Measurements from ENCODE around the gene GOLIM4. TPM values are rescaled to one million over a fixed set of nuclear protein-coding genes. Genes with fewer than 3 reads are reported as not detected.

The GOLIM4 gene
- polyA plus RNA-seq, 6 donors from 2014 or later = 0.32 to 3.3 (median 1.9) TPM

- no peak overlapping the region for H3K4me3 Mint-ChIP-seq
- no peak for DNase-seq
- no peak overlapping the region for H3K27ac Mint-ChIP-seq
- no peaks in the 10 kb centered on the region for H3K9me3 Mint-ChIP-seq
- H3K36me3 Mint-ChIP-seq = no peaks in the 10 kb centered on the region
- peaks cover 0 to 11% (median 0%) of the 10 kb centered on the region in 3 donors for H3K4me1 Mint-ChIP-seq
- no peaks in the 10 kb centered on the region for H3K27me3 Mint-ChIP-seq
- ATAC-seq (ENCODE audit: low read depth in 2 of 2) = no peak
Observed at GRCh38 chr3:168080499-168081170, 15.1 kb downstream of the GOLIM4 start.

- ATAC-seq (ENCODE audit: low read depth in 2 of 2) (no peak), DNase-seq (no peak)
- Mint-ChIP-seq H3K27me3 (no peaks in the 10 kb centered on the region), H3K36me3 (no peaks in the 10 kb centered on the region), H3K27ac (no peak overlapping the region), H3K4me3 (no peak overlapping the region), H3K9me3 (no peaks in the 10 kb centered on the region), H3K4me1 (peaks cover 0 to 11% (median 0%) of the 10 kb centered on the region in 3 donors)
Observed at GRCh38 chr3:168080022-168080421, 15.7 kb downstream of the GOLIM4 start.

- ATAC-seq (ENCODE audit: low read depth in 2 of 2) = no peak
- no peaks in the 10 kb centered on the region for H3K27me3 Mint-ChIP-seq
- H3K9me3 Mint-ChIP-seq = no peaks in the 10 kb centered on the region
- H3K4me3 Mint-ChIP-seq = no peak overlapping the region
- no peaks in the 10 kb centered on the region for H3K4me1 Mint-ChIP-seq
- DNase-seq = no peak
- peak overlapping the region in 1 of 6 donors; percentile 12 for H3K27ac Mint-ChIP-seq
- H3K36me3 Mint-ChIP-seq = no peaks in the 10 kb centered on the region
Observed at GRCh38 chr3:168077091-168077490, 18.6 kb downstream of the GOLIM4 start.

- H3K36me3 Mint-ChIP-seq = no peaks in the 10 kb centered on the region
- H3K27me3 Mint-ChIP-seq = no peaks in the 10 kb centered on the region
- no peaks in the 10 kb centered on the region for H3K9me3 Mint-ChIP-seq
- no peak for ATAC-seq (ENCODE audit: low read depth in 2 of 2)
- no peak for DNase-seq
- H3K4me3 Mint-ChIP-seq = no peak overlapping the region
- no peaks in the 10 kb centered on the region for H3K4me1 Mint-ChIP-seq
- H3K27ac Mint-ChIP-seq = no peak overlapping the region
Observed at GRCh38 chr3:168073842-168074605, 21.7 kb downstream of the GOLIM4 start.

- H3K4me1 Mint-ChIP-seq = peaks cover 0 to under 1% (median 0%) of the 10 kb centered on the region in 3 donors
- H3K4me3 Mint-ChIP-seq = no peak overlapping the region
- H3K27me3 Mint-ChIP-seq = no peaks in the 10 kb centered on the region
- ATAC-seq (ENCODE audit: low read depth in 2 of 2) = no peak
- H3K27ac Mint-ChIP-seq = no peak overlapping the region
- DNase-seq = no peak
- no peaks in the 10 kb centered on the region for H3K9me3 Mint-ChIP-seq
- no peaks in the 10 kb centered on the region for H3K36me3 Mint-ChIP-seq
Observed at GRCh38 chr3:168072323-168072650, 23.4 kb downstream of the GOLIM4 start.

- peaks cover 0 to 5% (median 4%) of the 10 kb centered on the region in 3 donors for H3K4me1 Mint-ChIP-seq
- H3K36me3 Mint-ChIP-seq = no peaks in the 10 kb centered on the region
- no peak for ATAC-seq (ENCODE audit: low read depth in 2 of 2)
- no peaks in the 10 kb centered on the region for H3K9me3 Mint-ChIP-seq
- no peak for DNase-seq
- H3K27ac Mint-ChIP-seq = no peak overlapping the region
- no peak overlapping the region for H3K4me3 Mint-ChIP-seq
- no peaks in the 10 kb centered on the region for H3K27me3 Mint-ChIP-seq
Observed at GRCh38 chr3:168071591-168072322, 24.0 kb downstream of the GOLIM4 start.

- no peak for ATAC-seq (ENCODE audit: low read depth in 2 of 2)
- DNase-seq = no peak
- no peaks in the 10 kb centered on the region for H3K9me3 Mint-ChIP-seq
- no peak overlapping the region for H3K4me3 Mint-ChIP-seq
- peak overlapping the region in 1 of 6 donors; percentile 12 for H3K27ac Mint-ChIP-seq
- peaks cover 3 to 10% (median 5%) of the 10 kb centered on the region in 3 donors for H3K4me1 Mint-ChIP-seq
- no peaks in the 10 kb centered on the region for H3K27me3 Mint-ChIP-seq
- no peaks in the 10 kb centered on the region for H3K36me3 Mint-ChIP-seq
Observed at GRCh38 chr3:168070919-168071318, 24.8 kb downstream of the GOLIM4 start.

- H3K27me3 Mint-ChIP-seq = no peaks in the 10 kb centered on the region
- no peak overlapping the region for H3K4me3 Mint-ChIP-seq
- ATAC-seq (ENCODE audit: low read depth in 2 of 2) (no peak), DNase-seq (no peak)
- H3K36me3 Mint-ChIP-seq = no peaks in the 10 kb centered on the region
- H3K9me3 Mint-ChIP-seq = no peaks in the 10 kb centered on the region
- H3K27ac Mint-ChIP-seq = no peak overlapping the region
- peaks cover 7 to 15% (median 12%) of the 10 kb centered on the region in 3 donors for H3K4me1 Mint-ChIP-seq
Observed at GRCh38 chr3:168068346-168068745, 27.4 kb downstream of the GOLIM4 start.

- Mint-ChIP-seq H3K36me3 (no peaks in the 10 kb centered on the region), H3K4me3 (no peak overlapping the region), H3K27ac (peak overlapping the region in 3 of 6 donors; percentile 17 to 59 (median 56)), H3K9me3 (no peaks in the 10 kb centered on the region), H3K27me3 (no peaks in the 10 kb centered on the region), H3K4me1 (peaks cover 7 to 20% (median 17%) of the 10 kb centered on the region in 3 donors)
- ATAC-seq (ENCODE audit: low read depth in 2 of 2) (no peak), DNase-seq (no peak)
Observed at GRCh38 chr3:168066882-168067281, 28.8 kb downstream of the GOLIM4 start.

GRCh38 chr3:168065569-168065968 is 30.2 kb downstream of the GOLIM4 start:
- Mint-ChIP-seq H3K27me3 (no peaks in the 10 kb centered on the region), H3K4me1 (peaks cover 7 to 25% (median 17%) of the 10 kb centered on the region in 3 donors), H3K36me3 (no peaks in the 10 kb centered on the region), H3K27ac (peak overlapping the region in 2 of 6 donors; percentile 53 to 71), H3K4me3 (no peak overlapping the region), H3K9me3 (no peaks in the 10 kb centered on the region)
- ATAC-seq (ENCODE audit: low read depth in 2 of 2) (no peak), DNase-seq (no peak)

- Mint-ChIP-seq H3K27ac (peak overlapping the region in 3 of 6 donors; percentile 2 to 63 (median 44)), H3K4me1 (peaks cover 7 to 25% (median 17%) of the 10 kb centered on the region in 3 donors), H3K9me3 (no peaks in the 10 kb centered on the region), H3K4me3 (no peak overlapping the region), H3K36me3 (no peaks in the 10 kb centered on the region), H3K27me3 (no peaks in the 10 kb centered on the region)
- DNase-seq (no peak), ATAC-seq (ENCODE audit: low read depth in 2 of 2) (no peak)
Observed at GRCh38 chr3:168063122-168063521, 32.6 kb downstream of the GOLIM4 start.

GRCh38 chr3:168062679-168063078 is 33.0 kb downstream of the GOLIM4 start:
- Mint-ChIP-seq H3K4me3 (no peak overlapping the region), H3K27ac (peak overlapping the region in 3 of 6 donors; percentile 2 to 63 (median 31)), H3K36me3 (no peaks in the 10 kb centered on the region), H3K27me3 (no peaks in the 10 kb centered on the region), H3K9me3 (no peaks in the 10 kb centered on the region), H3K4me1 (peaks cover 7 to 25% (median 17%) of the 10 kb centered on the region in 3 donors)
- DNase-seq (no peak), ATAC-seq (ENCODE audit: low read depth in 2 of 2) (no peak)

- Mint-ChIP-seq H3K27me3 (no peaks in the 10 kb centered on the region), H3K9me3 (no peaks in the 10 kb centered on the region), H3K36me3 (no peaks in the 10 kb centered on the region), H3K4me1 (peaks cover 7 to 21% (median 12%) of the 10 kb centered on the region in 3 donors), H3K27ac (no peak overlapping the region), H3K4me3 (no peak overlapping the region)
- ATAC-seq (ENCODE audit: low read depth in 2 of 2) (no peak), DNase-seq (no peak)
Observed at GRCh38 chr3:168061332-168061996, 34.3 kb downstream of the GOLIM4 start.

Data from naive B cell (primary cell).